Skin of body (tissue), 2 donors: ENCODE data around the gene TOMM40. TPM values are rescaled to one million over a fixed set of nuclear protein-coding genes. Genes with fewer than 3 reads are reported as not detected.
"Not testable (repeated sequence)": the region's sequence is repeated elsewhere in the genome, so short reads cannot be mapped to it uniquely, and the experiment has no call there.

Experiments used
- DNase-seq: peaks from one replicate; lab custom pipeline; 2025; lab: John Stamatoyannopoulos, UW
- total RNA-seq: library from RNA; depleted of rRNA; stranded (reverse); fragments of >200 nt; gene quantifications from one replicate; pipeline ENCODE4 v1.2.3, GENCODE V29; 2014

Gene TOMM40
- total RNA-seq, 1 donor from 2014 or later = 16.1 TPM

GRCh38 chr19:44871809-44872208 lies 19.2 kb upstream of the TOMM40 start:
- DNase-seq = no peak

DNA sequence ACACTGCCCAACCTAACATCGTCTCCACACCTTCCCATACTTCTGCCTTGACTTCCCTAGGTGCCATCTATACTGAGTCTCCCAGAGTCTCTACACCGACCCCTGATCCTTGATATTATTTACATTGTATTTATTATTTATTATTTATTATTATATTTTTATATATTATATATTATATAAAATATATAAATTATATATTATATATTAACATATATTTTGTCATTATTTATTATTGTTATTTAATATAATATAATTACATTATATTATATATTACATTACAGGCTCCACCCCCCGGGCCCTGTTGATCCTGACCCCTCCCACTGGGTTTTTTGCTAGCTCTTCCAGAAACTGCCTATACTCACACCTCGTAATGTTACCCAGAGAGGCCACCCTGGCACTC lies 18.4 kb upstream of the TOMM40 start:
- DNase-seq = no peak

DNA sequence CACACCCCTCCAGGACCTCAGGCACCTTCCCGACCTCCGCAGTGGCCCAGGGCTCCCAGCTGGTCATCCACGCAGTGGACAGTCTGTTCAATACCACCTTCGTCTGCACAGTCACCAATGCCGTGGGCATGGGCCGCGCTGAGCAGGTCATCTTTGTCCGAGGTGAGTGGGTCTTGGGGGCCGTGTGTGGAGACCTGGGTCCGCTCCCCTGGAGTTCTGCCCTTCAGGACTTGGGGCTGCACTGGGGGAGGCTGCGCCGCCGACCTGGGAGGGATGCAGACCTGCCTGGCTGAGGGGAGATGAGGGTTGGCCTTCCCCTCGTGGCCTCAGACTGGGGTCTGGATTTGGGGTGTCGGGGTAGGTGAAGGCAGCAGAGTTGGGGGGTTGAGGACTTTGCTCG lies 16.7 kb upstream of the TOMM40 start:
- DNase-seq = no peak

- no peak for DNase-seq
Measured at GRCh38 chr19:44875666-44876451, 15.2 kb upstream of the TOMM40 start.

DNA sequence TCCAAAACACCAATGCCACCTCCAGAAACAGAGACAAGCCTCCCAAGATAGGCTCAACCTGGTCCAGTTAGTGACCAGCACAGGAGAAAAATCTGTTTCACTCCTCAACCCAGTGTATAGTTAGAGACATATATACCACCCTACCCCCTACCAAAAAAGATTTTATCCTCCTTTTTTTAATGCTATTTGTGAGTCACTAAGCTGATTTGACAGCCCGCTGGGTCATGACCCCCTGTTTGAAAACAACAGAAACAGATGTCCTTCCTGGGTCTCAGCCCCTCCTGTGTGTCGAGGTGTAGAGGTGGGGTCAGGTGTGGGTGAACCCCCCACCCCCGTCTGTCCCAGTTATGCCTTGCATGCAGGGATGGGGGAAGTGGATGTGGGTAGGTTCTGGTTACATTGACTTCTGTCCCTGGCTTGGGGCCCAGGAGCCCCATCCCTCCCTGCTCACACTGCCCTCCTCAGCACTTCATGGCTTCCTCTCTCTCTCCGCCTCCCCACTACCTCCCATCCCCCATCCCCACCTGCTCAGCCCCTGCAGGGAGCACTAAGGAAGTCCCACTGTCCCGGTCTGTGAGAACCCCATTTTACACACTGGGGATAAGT lies 14.0 kb upstream of the TOMM40 start:
- no peak for DNase-seq

DNA sequence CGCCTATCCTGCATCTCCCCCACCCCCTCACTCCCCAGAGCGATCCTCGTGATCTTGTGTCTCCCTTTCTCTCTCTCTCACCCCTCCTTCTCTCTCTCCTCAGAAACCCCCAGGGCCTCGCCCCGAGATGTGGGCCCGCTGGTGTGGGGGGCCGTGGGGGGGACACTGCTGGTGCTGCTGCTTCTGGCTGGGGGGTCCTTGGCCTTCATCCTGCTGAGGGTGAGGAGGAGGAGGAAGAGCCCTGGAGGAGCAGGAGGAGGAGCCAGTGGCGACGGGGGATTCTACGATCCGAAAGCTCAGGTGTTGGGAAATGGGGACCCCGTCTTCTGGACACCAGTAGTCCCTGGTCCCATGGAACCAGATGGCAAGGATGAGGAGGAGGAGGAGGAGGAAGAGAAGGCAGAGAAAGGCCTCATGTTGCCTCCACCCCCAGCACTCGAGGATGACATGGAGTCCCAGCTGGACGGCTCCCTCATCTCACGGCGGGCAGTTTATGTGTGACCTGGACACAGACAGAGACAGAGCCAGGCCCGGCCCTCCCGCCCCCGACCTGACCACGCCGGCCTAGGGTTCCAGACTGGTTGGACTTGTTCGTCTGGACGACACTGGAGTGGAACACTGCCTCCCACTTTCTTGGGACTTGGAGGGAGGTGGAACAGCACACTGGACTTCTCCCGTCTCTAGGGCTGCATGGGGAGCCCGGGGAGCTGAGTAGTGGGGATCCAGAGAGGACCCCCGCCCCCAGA lies 12.8 kb upstream of the TOMM40 start:
- no peak for DNase-seq

DNA sequence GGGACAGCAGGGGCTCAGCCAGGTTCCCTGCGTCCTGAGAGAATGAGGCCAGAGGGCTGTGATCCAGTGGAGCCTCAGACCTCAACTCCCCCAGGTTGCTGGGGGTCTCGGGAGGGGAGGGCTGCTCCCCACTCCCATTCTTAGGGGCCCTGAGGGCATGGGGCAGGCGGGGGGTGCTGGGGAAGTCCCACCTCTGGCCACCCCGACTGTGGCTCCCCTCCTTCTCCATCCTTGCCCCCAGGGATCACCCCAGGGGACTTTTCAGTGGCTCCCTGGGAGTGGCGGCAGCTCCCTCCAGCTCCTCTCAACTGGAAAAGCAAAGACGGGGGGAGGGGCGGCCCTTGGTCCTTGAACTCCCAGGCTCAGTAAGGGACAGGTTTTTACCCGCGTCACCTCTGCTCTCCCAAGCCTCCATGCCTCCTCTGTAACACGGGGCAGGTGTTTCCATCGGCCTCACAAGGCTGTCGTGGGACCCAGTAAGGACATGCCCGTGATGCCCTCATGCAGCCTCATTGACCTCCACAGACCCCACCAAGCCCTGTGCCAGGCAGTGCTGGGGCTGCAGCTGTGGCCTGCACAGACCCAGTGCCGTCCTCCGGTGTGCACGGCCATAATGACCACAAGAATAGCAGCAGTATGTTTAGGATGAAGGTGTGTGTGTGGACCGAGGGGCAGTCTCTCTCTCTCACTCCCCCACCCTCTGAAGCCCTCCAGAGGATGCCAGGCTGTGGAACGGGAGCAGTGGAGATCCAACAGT lies 11.6 kb upstream of the TOMM40 start:
- DNase-seq = no peak

- no peak for DNase-seq
Measured at GRCh38 chr19:44882063-44882462, 9.0 kb upstream of the TOMM40 start.

- not testable (repeated sequence) for DNase-seq
Measured at GRCh38 chr19:44882619-44883397, 8.2 kb upstream of the TOMM40 start.

GRCh38 chr19:44883922-44884321 lies 7.1 kb upstream of the TOMM40 start:
- DNase-seq = no peak

- DNase-seq = no peak
Measured at GRCh38 chr19:44884566-44884965, 6.5 kb upstream of the TOMM40 start.

- no peak for DNase-seq
Measured at GRCh38 chr19:44886141-44886540, 4.9 kb upstream of the TOMM40 start.

GRCh38 chr19:44887648-44888047 lies 3.4 kb upstream of the TOMM40 start:
- no peak for DNase-seq

GRCh38 chr19:44888335-44888734 lies 2.7 kb upstream of the TOMM40 start:
- not testable (repeated sequence) for DNase-seq

GRCh38 chr19:44889830-44890365 lies 1.2 kb upstream of the TOMM40 start:
- no peak for DNase-seq

GRCh38 chr19:44890366-44891015 lies 563 bp upstream of the TOMM40 start:
- DNase-seq = peak; percentile 100

DNA sequence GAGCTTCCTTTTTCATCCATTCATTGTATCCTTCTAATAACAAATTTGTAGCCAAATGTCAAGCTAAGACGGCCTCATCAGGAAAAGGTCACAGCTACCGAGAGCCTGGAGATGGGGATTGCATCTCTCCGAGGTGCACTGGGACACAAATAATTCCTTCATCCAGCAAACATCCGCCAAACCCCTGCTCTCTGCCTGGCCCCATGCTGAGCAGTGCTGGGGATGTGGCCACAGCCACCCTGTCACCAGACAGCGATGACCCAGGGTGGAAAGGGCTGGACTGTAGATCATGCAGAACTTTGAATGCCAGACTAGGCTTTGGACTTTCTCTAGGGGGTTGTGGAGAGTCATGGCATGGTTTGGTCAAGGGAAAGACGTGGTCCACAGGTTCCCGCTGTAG lies 1.9 kb downstream of the TOMM40 start:
- DNase-seq = no peak

- DNase-seq = no peak
Measured at GRCh38 chr19:44893332-44894051, 2.4 kb downstream of the TOMM40 start.

GRCh38 chr19:44894052-44894400 lies 3.0 kb downstream of the TOMM40 start:
- no peak for DNase-seq

DNA sequence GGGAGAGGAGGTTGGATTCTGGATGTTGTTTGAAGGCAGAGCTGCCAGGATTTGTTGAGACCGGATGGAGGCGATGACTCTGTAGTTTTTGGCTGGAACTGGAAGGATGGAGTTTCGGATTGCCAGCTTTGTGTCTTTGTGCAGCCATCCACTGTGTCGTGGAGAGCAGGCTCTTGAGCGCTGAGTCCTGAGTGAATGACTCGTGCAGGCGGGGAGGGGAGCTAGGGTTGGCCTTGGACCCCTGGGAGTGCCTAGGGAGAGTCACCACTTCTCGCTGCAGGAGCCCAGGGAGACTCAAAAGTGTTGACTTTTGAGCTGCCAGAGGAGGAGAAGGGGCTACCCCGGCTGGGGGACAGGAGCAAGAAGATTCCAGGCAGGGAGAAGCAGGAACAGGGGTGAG lies 3.9 kb downstream of the TOMM40 start:
- no peak for DNase-seq
